ENCODE results near the gene DIPK1A. TPM values are rescaled to one million over a fixed set of nuclear protein-coding genes. Genes with fewer than 3 reads are reported as not detected.
"Not testable (repeated sequence)": the region's sequence is repeated elsewhere in the genome, so short reads cannot be mapped to it uniquely, and the experiment has no call there.

DIPK1A gene
- total RNA-seq, 1 donor from 2014 or later: 3.6 TPM

GRCh38 chr1:92985101-92985500 lies 23.8 kb upstream of the DIPK1A start:
- H3F3A ChIP-seq (ENCODE audit: low read depth): no peaks in the 10 kb centered on the region

GRCh38 chr1:92980732-92981647 lies 19.7 kb upstream of the DIPK1A start:
- H3K9me3 Mint-ChIP-seq: no peaks in the 10 kb centered on the region
- no peak overlapping the region for H3K4me2 ChIP-seq
- peak overlapping the region; percentile 58 for H2AFZ ChIP-seq (replicated peaks)
- no peak overlapping the region for H3K4me3 ChIP-seq
- DNase-seq (ENCODE audit: low spot score): no peak
- no peaks in the 10 kb centered on the region for H3K4me1 Mint-ChIP-seq
- no peak overlapping the region for H3K27ac ChIP-seq
- H3K36me3 ChIP-seq: no peaks in the 10 kb centered on the region
- no peaks in the 10 kb centered on the region for H3K27me3 ChIP-seq
- no peaks in the 10 kb centered on the region for H3K79me2 ChIP-seq (ENCODE audit: low read depth)
- no peaks in the 10 kb centered on the region for H3K9me3 ChIP-seq (ENCODE audit: low read depth)
- no peaks in the 10 kb centered on the region for H3K27me3 Mint-ChIP-seq (ENCODE audit: insufficient read depth, low read depth)
- no peak overlapping the region for H3K4me3 Mint-ChIP-seq
- no peak overlapping the region for H3K9ac ChIP-seq
- TF ChIP-seq CTCF (IDR thresholded peaks at IDR 0.05) (no peak), EZH2 (IDR thresholded peaks at IDR 0.05) (no peak), EZH2phosphoT487 (IDR thresholded peaks at IDR 0.05) (no peak)
- no peaks in the 10 kb centered on the region for H3F3A ChIP-seq (ENCODE audit: low read depth)
- H3K4me1 ChIP-seq: no peaks in the 10 kb centered on the region
- no peak overlapping the region for H3K27ac Mint-ChIP-seq
- H3K36me3 Mint-ChIP-seq: no peaks in the 10 kb centered on the region
- H4K20me1 ChIP-seq (ENCODE audit: low read depth): no peaks in the 10 kb centered on the region

More at GRCh38 chr1:92985101-92985500, 23.8 kb upstream of the DIPK1A start:
- Histone ChIP-seq H3K27ac (no peak overlapping the region), H3K27me3 (no peaks in the 10 kb centered on the region), H2AFZ (replicated peaks) (no peak overlapping the region), H3K4me3 (no peak overlapping the region), H3K4me1 (no peaks in the 10 kb centered on the region), H3K9me3 (ENCODE audit: low read depth) (no peaks in the 10 kb centered on the region), H3K4me2 (no peak overlapping the region), H3K9ac (no peak overlapping the region), H3K79me2 (ENCODE audit: low read depth) (no peaks in the 10 kb centered on the region), H4K20me1 (ENCODE audit: low read depth) (no peaks in the 10 kb centered on the region), H3K36me3 (no peaks in the 10 kb centered on the region)
- H3K27ac Mint-ChIP-seq: no peak overlapping the region
- TF ChIP-seq EZH2 (IDR thresholded peaks at IDR 0.05): no peak
- TF ChIP-seq CTCF (IDR thresholded peaks at IDR 0.05): no peak
- TF ChIP-seq EZH2phosphoT487 (IDR thresholded peaks at IDR 0.05): no peak
- H3K4me3 Mint-ChIP-seq: no peak overlapping the region
- H3K27me3 Mint-ChIP-seq (ENCODE audit: insufficient read depth, low read depth): no peaks in the 10 kb centered on the region
- H3K9me3 Mint-ChIP-seq: no peaks in the 10 kb centered on the region
- no peaks in the 10 kb centered on the region for H3K36me3 Mint-ChIP-seq
- DNase-seq (ENCODE audit: low spot score): no peak
- no peaks in the 10 kb centered on the region for H3K4me1 Mint-ChIP-seq

- Histone ChIP-seq H3K4me2 (no peak overlapping the region), H3K4me1 (no peaks in the 10 kb centered on the region), H3K27me3 (peaks cover 7% of the 10 kb centered on the region), H4K20me1 (ENCODE audit: low read depth) (no peaks in the 10 kb centered on the region), H3K79me2 (ENCODE audit: low read depth) (no peaks in the 10 kb centered on the region), H3K27ac (no peak overlapping the region), H2AFZ (replicated peaks) (no peak overlapping the region), H3K9me3 (ENCODE audit: low read depth) (no peaks in the 10 kb centered on the region), H3K4me3 (no peak overlapping the region), H3K36me3 (no peaks in the 10 kb centered on the region), H3K9ac (no peak overlapping the region), H3F3A (ENCODE audit: low read depth) (no peaks in the 10 kb centered on the region)
- TF ChIP-seq EZH2 (IDR thresholded peaks at IDR 0.05): no peak
- TF ChIP-seq CTCF (IDR thresholded peaks at IDR 0.05): no peak
- TF ChIP-seq EZH2phosphoT487 (IDR thresholded peaks at IDR 0.05): no peak
- no peaks in the 10 kb centered on the region for H3K9me3 Mint-ChIP-seq
- H3K36me3 Mint-ChIP-seq: no peaks in the 10 kb centered on the region
- H3K27me3 Mint-ChIP-seq (ENCODE audit: insufficient read depth, low read depth): peaks cover 3% of the 10 kb centered on the region
- no peaks in the 10 kb centered on the region for H3K4me1 Mint-ChIP-seq
- no peak overlapping the region for H3K4me3 Mint-ChIP-seq
- DNase-seq (ENCODE audit: low spot score): no peak
- H3K27ac Mint-ChIP-seq: no peak overlapping the region
These were observed 14.4 kb upstream of the DIPK1A start for GRCh38 chr1:92975551-92976232.

GRCh38 chr1:92974112-92974511 lies 12.8 kb upstream of the DIPK1A start:
- not testable (repeated sequence) for H3K4me3 Mint-ChIP-seq; H3K4me3 ChIP-seq; H4K20me1 ChIP-seq (ENCODE audit: low read depth); H3K4me1 Mint-ChIP-seq; H3K27me3 ChIP-seq; H3K36me3 Mint-ChIP-seq; H3K4me1 ChIP-seq; H3K36me3 ChIP-seq; H3K79me2 ChIP-seq (ENCODE audit: low read depth); H3K4me2 ChIP-seq; H3K27me3 Mint-ChIP-seq (ENCODE audit: insufficient read depth, low read depth); DNase-seq (ENCODE audit: low spot score); H3F3A ChIP-seq (ENCODE audit: low read depth); H3K9ac ChIP-seq; H3K27ac Mint-ChIP-seq; H3K9me3 Mint-ChIP-seq; H2AFZ ChIP-seq (replicated peaks); H3K9me3 ChIP-seq (ENCODE audit: low read depth); H3K27ac ChIP-seq

All from neural progenitor cell (in vitro differentiated cells).